Activated T-cell treated with anti-CD3 and anti-CD28 coated beads, Interleukin-2, amount 50 U/mL, for 72 hours (primary cell): Measurements from ENCODE around the gene CFDP1. TPM values are rescaled to one million over a fixed set of nuclear protein-coding genes. Genes with fewer than 3 reads are reported as not detected.

Source experiments
- ATAC-seq, 2 donors: fragments of 150-1000 bp; cut with Tn5 transposase; replicated peaks in 1 of 2; 2 replicates each; pipeline ENCODE4 v1.10.0; 2021; ENCODE audit warnings: moderate library complexity in 2 of 2, mild to moderate bottlenecking in 1 of 2
- DNase-seq, 2 donors: peaks; one replicate each; pipeline ENCODE4 v3.0.0; 2021 to 2022; ENCODE audit warnings: mixed read lengths in 1 of 2
- H3K27ac Mint-ChIP-seq: one replicate; pipeline ENCODE4 v1.8.0; 2022; ENCODE audit warnings: mild to moderate bottlenecking, moderate library complexity, mixed read lengths
- H3K27me3 Mint-ChIP-seq: one replicate; pipeline ENCODE4 v1.8.0; 2022; ENCODE audit warnings: low read depth, mixed read lengths
- H3K36me3 Mint-ChIP-seq, 2 donors: one replicate each; pipeline ENCODE4 v1.8.0; 2022; ENCODE audit warnings: mixed read lengths in 2 of 2, mild to moderate bottlenecking in 1 of 2; ENCODE audit not compliant: insufficient read depth in 2 of 2
- H3K4me1 Mint-ChIP-seq: one replicate; pipeline ENCODE4 v1.8.0; 2022; ENCODE audit warnings: low read depth, mixed read lengths
- H3K4me3 Mint-ChIP-seq, 2 donors: one replicate each; pipeline ENCODE4 v1.8.0; 2022; ENCODE audit warnings: mild to moderate bottlenecking in 2 of 2, mixed read lengths in 2 of 2, moderate library complexity in 2 of 2
- H3K9me3 Mint-ChIP-seq, 2 donors: one replicate each; pipeline ENCODE4 v1.8.0; 2022; ENCODE audit warnings: mixed read lengths in 2 of 2
- total RNA-seq, 2 donors: library from RNA; stranded (reverse); gene quantifications; one replicate each; pipeline ENCODE4 v1.2.3, GENCODE V29; 2022

CFDP1 gene
- total RNA-seq, 2 donors from 2014 or later, result 25.7 to 32.1 TPM

GRCh38 chr16:75415169-75415905 is 18.0 kb downstream of the CFDP1 start:
- peak; percentile 62 to 95 for ATAC-seq
- H3K4me3 Mint-ChIP-seq, result peak overlapping the region in 1 of 2 donors; percentile 46
- H3K27ac Mint-ChIP-seq, result peak overlapping the region; percentile 85
- H3K36me3 Mint-ChIP-seq, result peaks cover 0 to 12% of the 10 kb centered on the region in 2 donors
- H3K4me1 Mint-ChIP-seq, result peaks cover 34% of the 10 kb centered on the region
- no peaks in the 10 kb centered on the region for H3K9me3 Mint-ChIP-seq
- H3K27me3 Mint-ChIP-seq, result no peaks in the 10 kb centered on the region
- DNase-seq, result no peak

GRCh38 chr16:75413951-75414350 is 19.4 kb downstream of the CFDP1 start:
- peaks cover 31% of the 10 kb centered on the region for H3K4me1 Mint-ChIP-seq
- H3K27me3 Mint-ChIP-seq, result no peaks in the 10 kb centered on the region
- DNase-seq (no peak), ATAC-seq (no peak)
- no peak overlapping the region for H3K4me3 Mint-ChIP-seq
- peaks cover 2 to 14% of the 10 kb centered on the region in 2 donors for H3K36me3 Mint-ChIP-seq
- no peak overlapping the region for H3K27ac Mint-ChIP-seq
- no peaks in the 10 kb centered on the region for H3K9me3 Mint-ChIP-seq

- Mint-ChIP-seq H3K4me3 (no peak overlapping the region), H3K9me3 (no peaks in the 10 kb centered on the region), H3K27ac (no peak overlapping the region), H3K4me1 (peaks cover 6% of the 10 kb centered on the region), H3K27me3 (no peaks in the 10 kb centered on the region), H3K36me3 (peaks cover 2 to 13% of the 10 kb centered on the region in 2 donors)
- ATAC-seq, result no peak
- no peak for DNase-seq
Observed at GRCh38 chr16:75406943-75407342, 26.4 kb downstream of the CFDP1 start.

GRCh38 chr16:75402821-75403475 is 30.4 kb downstream of the CFDP1 start:
- peak in 1 of 2 donors; percentile 44 for ATAC-seq
- no peak for DNase-seq
- Mint-ChIP-seq H3K4me3 (no peak overlapping the region), H3K9me3 (no peaks in the 10 kb centered on the region), H3K27me3 (no peaks in the 10 kb centered on the region), H3K4me1 (peaks cover 10% of the 10 kb centered on the region), H3K27ac (no peak overlapping the region), H3K36me3 (peaks cover 0 to 1% of the 10 kb centered on the region in 2 donors)

GRCh38 chr16:75402159-75402820 is 31.0 kb downstream of the CFDP1 start:
- Mint-ChIP-seq H3K4me3 (peak overlapping the region in 1 of 2 donors; percentile 25), H3K27me3 (no peaks in the 10 kb centered on the region), H3K9me3 (no peaks in the 10 kb centered on the region), H3K36me3 (no peaks in the 10 kb centered on the region), H3K4me1 (peaks cover 10% of the 10 kb centered on the region), H3K27ac (peak overlapping the region; percentile 81)
- ATAC-seq (no peak), DNase-seq (no peak)

GRCh38 chr16:75401691-75402090 is 31.6 kb downstream of the CFDP1 start:
- peak overlapping the region; percentile 81 for H3K27ac Mint-ChIP-seq
- DNase-seq (no peak), ATAC-seq (no peak)
- peak overlapping the region in 1 of 2 donors; percentile 25 for H3K4me3 Mint-ChIP-seq
- no peaks in the 10 kb centered on the region for H3K27me3 Mint-ChIP-seq
- H3K36me3 Mint-ChIP-seq, result no peaks in the 10 kb centered on the region
- H3K9me3 Mint-ChIP-seq, result no peaks in the 10 kb centered on the region
- peaks cover 10% of the 10 kb centered on the region for H3K4me1 Mint-ChIP-seq

- Mint-ChIP-seq H3K4me3 (no peak overlapping the region), H3K9me3 (no peaks in the 10 kb centered on the region), H3K36me3 (peaks cover 0 to 6% of the 10 kb centered on the region in 2 donors), H3K4me1 (peaks cover 10% of the 10 kb centered on the region), H3K27me3 (no peaks in the 10 kb centered on the region), H3K27ac (no peak overlapping the region)
- DNase-seq (no peak), ATAC-seq (no peak)
Observed at GRCh38 chr16:75398333-75398732, 35.0 kb downstream of the CFDP1 start.

GRCh38 chr16:75394941-75395340 is 38.4 kb downstream of the CFDP1 start:
- H3K9me3 Mint-ChIP-seq, result no peaks in the 10 kb centered on the region
- ATAC-seq (no peak), DNase-seq (no peak)
- H3K27ac Mint-ChIP-seq, result no peak overlapping the region
- H3K4me1 Mint-ChIP-seq, result no peaks in the 10 kb centered on the region
- no peak overlapping the region for H3K4me3 Mint-ChIP-seq
- no peaks in the 10 kb centered on the region for H3K27me3 Mint-ChIP-seq
- peaks cover 0 to 8% of the 10 kb centered on the region in 2 donors for H3K36me3 Mint-ChIP-seq

- H3K27me3 Mint-ChIP-seq, result no peaks in the 10 kb centered on the region
- H3K36me3 Mint-ChIP-seq, result peaks cover 0 to 8% of the 10 kb centered on the region in 2 donors
- ATAC-seq (no peak), DNase-seq (no peak)
- no peaks in the 10 kb centered on the region for H3K4me1 Mint-ChIP-seq
- no peaks in the 10 kb centered on the region for H3K9me3 Mint-ChIP-seq
- no peak overlapping the region for H3K27ac Mint-ChIP-seq
- H3K4me3 Mint-ChIP-seq, result no peak overlapping the region
Observed at GRCh38 chr16:75392906-75393305, 40.4 kb downstream of the CFDP1 start.

- Mint-ChIP-seq H3K9me3 (no peaks in the 10 kb centered on the region), H3K27ac (no peak overlapping the region), H3K4me3 (no peak overlapping the region), H3K4me1 (no peaks in the 10 kb centered on the region), H3K36me3 (peaks cover 0 to 8% of the 10 kb centered on the region in 2 donors), H3K27me3 (no peaks in the 10 kb centered on the region)
- ATAC-seq (no peak), DNase-seq (no peak)
Observed at GRCh38 chr16:75390926-75391653, 42.2 kb downstream of the CFDP1 start.

GRCh38 chr16:75389096-75389690 is 44.1 kb downstream of the CFDP1 start:
- Mint-ChIP-seq H3K36me3 (peaks cover 0 to 5% of the 10 kb centered on the region in 2 donors), H3K4me3 (no peak overlapping the region), H3K27ac (no peak overlapping the region), H3K27me3 (no peaks in the 10 kb centered on the region), H3K9me3 (no peaks in the 10 kb centered on the region), H3K4me1 (no peaks in the 10 kb centered on the region)
- no peak for DNase-seq
- ATAC-seq, result no peak

- Mint-ChIP-seq H3K4me1 (no peaks in the 10 kb centered on the region), H3K27ac (no peak overlapping the region)
Observed at GRCh38 chr16:75387951-75388350, 45.4 kb downstream of the CFDP1 start.

More at GRCh38 chr16:75387951-75388350, 45.4 kb downstream of the CFDP1 start:
- no peak for DNase-seq
- no peak overlapping the region for H3K4me3 Mint-ChIP-seq
- no peak for ATAC-seq
- peaks cover 0 to 2% of the 10 kb centered on the region in 2 donors for H3K36me3 Mint-ChIP-seq
- no peaks in the 10 kb centered on the region for H3K9me3 Mint-ChIP-seq
- H3K27me3 Mint-ChIP-seq, result peaks cover under 1% of the 10 kb centered on the region
